Colon (tissue), 2 donors: ENCODE measurements around the gene LAMB1.
"Not testable (repeated sequence)": the region's sequence is repeated elsewhere in the genome, so short reads cannot be mapped to it uniquely, and the experiment has no call there.

Experiments
- FAIRE-seq: peaks from 2 replicates; lab custom pipeline; 2012; peaks lifted over from hg19 to GRCh38; lab: Jason Lieb, UNC
- donor health status: control.
- donor health status: control.

LAMB1 gene

DNA sequence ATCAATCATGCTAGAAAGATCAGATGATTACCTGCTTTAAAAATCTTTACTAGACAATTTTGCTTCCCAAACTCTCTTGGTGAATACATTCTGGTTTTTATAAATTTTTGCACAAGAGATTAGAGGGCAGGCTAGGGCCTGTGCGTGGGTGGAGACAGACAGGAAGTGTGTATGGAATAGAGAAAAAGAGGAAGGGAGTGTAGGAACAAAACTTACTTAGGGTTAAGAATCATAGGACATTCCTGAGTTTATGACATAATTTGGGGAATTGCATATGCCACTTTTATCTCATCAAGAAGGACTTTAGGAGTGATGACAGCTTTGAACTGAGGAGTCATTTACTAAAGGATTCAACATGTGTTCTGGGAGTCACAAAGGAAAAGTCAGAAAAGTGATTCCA is 31.3 kb downstream of the LAMB1 start:
- no peak for FAIRE-seq

DNA sequence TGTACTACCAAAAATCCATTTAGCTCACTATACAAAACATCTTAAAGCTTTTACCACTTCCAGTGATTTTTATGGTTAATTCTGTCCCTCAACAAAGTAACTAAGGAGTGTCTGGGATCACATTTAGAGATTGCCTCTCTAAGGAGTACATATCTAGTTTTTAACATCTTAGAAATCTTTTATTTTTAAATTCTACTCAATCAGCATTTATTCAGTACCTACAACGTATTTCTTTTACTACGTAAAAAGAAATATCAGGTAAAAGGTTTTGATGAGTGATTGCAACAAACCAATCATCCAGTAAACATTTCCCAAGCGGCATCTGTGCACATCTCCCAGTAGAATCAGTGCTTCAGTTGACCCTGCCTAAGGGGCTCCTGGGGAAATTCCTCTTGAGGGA is 31.9 kb downstream of the LAMB1 start:
- no peak for FAIRE-seq

DNA sequence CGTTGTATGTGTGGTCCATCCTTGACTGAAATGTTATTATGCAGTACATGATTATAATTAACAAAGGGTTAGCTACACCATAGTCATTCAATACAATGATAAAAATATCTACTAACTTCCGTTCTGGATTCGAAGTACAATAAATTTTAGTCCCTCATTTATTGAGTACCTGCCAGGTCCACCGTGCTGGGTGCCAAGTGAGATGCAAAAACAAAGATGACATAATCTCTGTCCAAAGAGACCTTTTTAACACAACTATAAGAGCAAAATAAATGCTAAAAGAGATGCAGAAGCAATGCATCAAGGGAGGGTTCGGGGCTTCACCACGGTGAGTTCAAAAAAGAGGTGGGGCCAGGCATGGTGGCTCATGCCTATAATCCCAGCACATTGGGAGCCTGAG is 33.1 kb downstream of the LAMB1 start:
- FAIRE-seq, result no peak

DNA sequence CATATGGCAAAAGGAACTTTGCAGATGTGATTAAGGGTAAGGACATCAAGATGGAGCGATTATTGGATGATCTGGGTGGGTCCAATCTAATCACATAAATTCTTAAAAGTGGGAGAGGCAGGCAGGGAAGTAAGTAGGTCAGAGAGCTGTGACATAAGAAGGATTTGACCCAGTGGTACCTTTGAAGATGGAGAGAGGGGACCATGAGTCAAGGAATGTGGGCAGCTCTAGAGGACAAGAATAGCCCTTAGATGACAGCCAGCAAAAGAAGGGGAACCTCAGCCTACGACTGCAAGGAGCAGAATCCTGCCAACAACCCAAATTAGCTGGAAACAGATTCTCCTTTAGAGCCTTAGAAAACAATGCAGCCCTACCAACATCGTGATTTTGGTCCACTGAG is 34.5 kb downstream of the LAMB1 start:
- FAIRE-seq, result no peak

DNA sequence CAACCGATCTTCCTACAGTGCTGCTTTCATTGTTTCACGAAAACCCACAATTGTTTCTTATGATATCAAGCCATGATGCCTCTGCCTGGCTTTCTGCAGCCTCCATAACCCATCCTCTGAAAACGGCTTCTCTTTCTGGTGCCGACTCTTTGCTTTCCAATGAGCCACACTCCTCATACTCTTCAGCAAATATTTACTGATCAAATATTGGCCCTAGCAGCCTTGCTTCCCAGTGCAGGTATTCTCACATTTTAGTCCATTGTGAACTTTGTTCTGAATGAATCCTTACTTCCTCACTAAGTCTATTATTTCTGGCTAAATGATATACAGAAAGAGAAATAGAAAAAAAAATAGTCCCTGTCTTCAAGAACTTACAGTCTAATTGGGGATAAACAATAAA is 35.5 kb downstream of the LAMB1 start:
- FAIRE-seq, result no peak

DNA sequence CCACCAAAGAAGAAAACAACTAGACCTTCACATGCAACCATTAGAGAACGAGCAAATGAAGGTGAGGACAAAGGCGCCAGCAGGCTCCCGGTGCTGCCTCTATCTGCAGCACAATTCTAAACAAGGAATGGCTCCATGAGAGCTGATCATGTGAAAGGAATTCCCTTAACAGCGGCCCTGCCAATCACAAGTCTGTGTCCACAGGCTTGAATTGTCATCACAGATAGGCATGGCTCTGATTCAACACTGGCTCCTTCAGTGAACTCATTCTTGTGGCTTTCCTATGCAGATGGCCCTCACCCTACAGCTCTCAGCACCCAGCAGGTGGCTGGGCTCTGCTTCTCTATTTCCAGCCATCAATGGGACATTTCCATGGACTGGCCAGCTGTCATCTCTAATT is 36.2 kb downstream of the LAMB1 start:
- no peak for FAIRE-seq

DNA sequence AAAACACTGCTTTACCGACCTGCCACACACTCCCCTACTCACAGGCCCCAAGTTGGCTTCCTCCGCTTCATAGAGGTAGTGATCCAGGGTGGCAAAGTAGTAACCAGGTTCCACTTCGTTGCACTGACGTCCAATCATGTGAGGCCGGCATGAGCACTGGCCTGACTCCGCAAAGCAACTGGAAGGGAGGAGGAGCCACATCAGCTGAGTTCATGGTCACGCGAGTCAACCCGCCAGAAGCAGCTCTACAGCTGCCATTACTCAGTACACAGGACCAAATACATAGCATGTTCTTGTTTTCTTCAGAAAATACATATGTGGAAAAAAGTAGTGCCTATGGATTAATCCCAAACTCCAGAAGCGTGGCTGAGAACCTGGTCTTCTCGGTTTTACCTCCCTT is 38.5 kb downstream of the LAMB1 start:
- no peak for FAIRE-seq

DNA sequence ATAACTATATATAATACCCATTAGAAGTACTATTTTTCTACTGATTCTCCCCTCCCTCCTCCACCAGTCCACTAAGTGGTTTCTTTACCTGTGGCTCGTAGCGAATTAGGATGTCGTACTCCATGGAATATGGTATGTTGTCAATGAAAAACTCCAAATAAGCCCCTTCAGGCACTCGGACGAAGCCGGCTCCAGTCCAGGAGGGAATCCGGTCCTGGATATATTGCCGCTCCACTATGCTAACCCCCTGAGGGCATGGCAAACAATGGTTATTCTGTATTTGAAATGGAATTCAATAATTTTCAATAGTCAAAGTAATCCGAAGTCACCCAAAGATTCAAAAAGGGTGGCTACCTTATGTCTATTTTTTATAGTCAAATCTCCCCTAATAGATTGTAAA is 40.1 kb downstream of the LAMB1 start:
- FAIRE-seq, result no peak

DNA sequence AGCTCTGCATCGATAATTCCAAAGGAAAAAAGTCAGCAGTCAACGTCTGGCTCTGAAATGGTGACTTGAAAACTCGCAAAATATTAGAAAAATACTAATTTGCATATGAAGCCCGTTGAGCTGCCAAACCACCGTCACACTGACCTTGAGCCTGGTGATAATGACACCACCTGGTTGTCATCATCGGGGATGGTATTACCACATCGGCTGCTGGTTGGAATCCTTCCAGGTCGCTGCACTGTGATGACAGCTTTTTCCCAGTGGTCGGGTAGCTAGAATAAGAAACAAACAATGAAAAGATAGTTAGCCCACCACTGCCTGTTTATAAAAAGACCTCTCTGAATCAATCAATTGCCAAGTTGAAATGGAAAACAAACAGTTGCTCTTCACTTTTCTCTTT is 41.6 kb downstream of the LAMB1 start:
- no peak for FAIRE-seq

DNA sequence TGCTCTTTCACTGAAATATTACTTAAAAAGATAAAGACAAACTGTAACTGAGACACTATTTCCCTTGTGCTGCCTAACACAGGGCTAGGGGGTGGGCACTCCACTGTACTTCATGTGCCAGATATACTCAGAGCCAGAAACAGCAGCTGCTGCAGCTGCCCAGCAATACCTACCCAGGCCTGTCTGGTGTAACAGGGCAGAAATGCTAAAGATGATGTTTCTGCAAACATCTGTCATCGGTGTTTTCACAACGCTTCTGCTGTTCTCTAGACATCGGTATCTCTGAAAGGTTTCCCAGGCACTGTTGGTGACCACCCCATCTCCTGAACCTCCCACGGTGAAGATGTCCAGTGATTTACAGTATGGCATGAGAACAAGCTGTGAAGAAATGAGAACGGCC is 42.7 kb downstream of the LAMB1 start:
- FAIRE-seq, result no peak

DNA sequence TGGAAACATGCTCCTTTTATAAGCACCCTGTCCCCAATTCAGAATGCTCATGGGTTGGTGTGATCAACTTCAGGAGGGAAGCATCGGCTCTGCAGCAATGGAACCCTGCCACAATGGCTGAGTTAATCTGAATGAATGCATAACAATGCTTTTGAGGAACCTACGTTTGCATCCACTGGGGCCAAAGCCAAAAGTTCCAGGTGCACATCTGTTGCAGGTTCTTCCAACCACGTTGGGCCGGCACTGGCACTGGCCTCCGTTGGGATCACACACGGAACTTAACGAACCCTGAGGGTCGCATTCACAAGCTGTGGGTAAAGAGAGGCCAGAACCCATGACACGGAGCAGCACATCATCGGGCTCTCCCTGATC is 43.4 kb downstream of the LAMB1 start:
- no peak for FAIRE-seq

DNA sequence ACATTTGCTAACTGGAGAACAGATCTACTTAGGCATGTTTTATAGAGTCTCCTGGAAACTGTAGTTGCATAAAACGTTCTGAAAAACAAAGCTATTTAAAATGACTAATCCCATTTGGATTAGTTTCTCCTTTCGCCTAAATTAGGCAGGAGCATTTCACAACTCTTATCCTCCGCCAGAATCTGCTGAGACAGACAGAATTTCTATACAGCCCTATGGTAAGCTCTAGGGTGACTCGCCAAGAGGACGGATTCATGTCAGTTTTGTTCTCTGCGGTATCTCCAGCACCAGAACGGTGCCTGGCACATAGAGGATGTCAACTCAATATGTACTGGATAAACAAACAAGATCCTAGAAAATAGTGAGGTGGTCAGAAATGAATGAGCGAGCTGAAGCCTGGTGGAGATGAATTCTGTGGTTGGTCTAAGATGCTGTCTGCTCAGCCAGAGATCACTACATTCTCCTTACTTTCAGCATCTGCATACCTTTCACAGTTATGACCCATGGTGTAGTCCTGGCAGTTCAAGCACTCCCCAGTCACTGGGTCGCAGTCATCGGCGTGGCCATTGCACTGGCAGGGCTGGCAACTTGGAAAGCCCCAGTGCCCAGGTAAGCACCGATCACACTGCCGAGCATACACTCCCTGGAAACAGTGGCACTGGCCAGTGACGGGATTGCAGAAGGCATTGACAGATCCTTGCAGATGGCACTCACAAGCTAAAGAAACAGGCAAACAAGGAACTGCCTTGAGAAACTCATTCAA is 44.0 kb downstream of the LAMB1 start:
- no peak for FAIRE-seq

DNA sequence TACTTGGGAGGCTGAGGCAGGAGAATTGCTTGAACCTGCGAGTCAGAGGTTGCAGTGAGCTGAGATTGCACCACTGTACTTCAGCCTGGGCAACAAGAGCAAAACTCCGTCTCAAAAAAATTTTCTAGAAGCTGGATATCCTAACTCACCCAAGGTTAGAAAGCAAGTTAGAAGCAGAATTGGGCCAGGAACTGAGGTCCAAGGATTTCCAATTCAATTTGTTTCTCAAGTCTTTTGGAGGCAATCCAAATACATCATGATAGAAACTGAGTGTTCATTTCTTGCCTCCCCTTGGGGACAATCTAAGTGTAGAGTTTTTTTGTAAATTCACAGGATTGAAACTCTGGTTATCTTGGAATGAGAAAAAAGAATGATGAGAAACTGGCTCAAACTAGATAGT is 45.5 kb downstream of the LAMB1 start:
- FAIRE-seq, result no peak

DNA sequence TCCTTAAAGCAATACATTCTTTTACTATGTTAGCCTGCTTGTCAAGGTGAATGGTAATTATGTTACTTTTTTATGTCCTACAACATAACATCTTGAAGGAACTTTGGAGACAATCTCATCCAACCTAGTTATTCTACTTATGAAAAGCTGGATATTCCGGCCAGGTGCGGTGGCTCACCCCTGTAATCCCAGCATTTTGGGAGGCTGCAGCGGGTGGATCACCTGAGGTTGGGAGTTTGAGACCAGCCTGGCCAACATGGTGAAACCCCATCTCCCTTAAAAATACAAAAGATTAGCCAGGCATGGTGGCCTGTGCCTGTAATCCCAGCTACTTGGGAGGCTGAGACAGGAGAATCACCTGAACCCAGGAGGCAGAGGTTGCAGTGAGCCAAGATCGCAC is 46.0 kb downstream of the LAMB1 start:
- not testable (repeated sequence) for FAIRE-seq

DNA sequence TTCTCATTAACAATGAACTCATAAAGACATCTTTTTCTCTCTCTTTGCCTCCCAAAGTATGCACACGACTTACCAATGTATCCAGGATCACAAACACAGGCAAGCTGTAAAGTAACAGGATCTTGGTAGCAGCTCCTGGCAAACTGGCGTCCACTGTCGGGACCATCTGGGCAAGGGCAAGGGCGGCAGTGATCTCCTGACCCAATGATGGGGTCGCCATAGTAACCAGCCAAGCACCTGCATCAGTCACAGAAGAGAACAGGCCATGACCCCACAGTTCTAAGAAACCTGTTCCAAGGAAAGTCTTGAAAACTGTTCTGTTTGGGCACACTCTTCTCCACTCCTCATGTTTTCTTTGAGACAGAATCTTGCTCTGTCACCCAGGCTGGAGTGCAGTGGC is 47.6 kb downstream of the LAMB1 start:
- no peak for FAIRE-seq

DNA sequence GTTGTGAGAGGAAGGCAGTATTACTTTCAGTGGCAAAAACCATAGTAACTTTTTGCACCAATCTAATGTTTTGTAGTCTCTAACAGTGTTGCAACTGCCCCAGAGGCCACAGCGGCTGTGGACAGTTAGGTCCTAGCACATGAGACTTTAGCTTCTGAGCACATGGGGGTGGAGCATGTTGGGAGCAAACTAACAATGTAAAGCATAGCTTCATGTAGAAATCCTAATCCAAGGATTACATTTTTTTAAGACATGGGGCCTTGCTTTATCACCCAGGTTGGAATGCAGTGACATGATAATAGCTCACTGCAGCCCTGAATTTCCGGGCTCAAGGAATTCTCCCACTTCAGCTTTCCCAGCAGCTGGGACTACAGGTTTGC is 49.0 kb downstream of the LAMB1 start:
- FAIRE-seq, result no peak

DNA sequence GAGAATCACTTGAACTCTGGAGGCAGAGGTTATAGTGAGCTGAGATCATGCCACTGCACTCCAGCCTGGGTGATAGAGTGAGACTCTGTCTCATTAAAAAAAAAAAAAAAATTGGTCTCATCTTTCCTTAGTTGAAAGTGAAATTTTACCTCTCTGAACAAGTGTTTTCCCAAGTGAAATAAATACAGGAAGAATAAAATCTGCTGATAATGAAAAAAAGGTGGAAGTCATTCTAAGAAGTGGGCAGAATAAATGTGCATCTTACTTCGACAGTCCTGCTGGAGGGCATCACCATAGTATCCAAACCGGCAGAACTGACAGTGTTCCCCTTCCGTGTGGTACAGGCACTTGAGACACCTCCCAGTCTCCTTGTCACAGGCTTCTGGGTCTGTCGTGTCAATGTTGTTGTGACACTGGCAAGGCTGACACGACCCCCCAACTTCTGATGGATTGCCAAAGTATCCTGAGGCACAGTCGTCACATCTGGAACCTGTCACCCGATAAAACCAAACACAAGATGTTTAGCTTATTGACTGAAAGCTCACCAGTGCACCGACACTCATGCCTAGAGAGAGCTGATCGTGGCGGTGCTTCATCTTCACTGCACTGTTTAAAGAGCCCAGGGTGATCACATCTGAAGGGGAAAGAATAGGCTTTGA is 49.6 kb downstream of the LAMB1 start:
- no peak for FAIRE-seq

DNA sequence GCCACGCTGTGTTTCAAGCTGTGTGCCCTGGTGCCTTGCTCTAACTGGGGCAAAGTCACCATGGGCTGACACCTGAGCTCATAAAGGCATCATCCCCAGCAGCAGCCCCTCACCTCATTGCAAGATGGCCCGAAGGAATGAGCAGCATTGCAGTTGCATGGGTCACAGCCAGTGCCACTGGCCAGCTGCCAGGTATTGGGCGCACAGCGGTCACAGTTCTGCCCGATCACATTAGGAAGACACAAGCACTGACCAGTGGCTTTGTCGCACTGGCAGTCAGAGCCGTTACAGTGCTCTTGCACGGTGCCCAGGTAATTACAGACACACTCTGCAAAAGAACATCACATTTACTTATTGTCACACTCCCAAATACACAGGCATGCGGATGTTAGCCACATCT is 51.1 kb downstream of the LAMB1 start:
- FAIRE-seq, result no peak

DNA sequence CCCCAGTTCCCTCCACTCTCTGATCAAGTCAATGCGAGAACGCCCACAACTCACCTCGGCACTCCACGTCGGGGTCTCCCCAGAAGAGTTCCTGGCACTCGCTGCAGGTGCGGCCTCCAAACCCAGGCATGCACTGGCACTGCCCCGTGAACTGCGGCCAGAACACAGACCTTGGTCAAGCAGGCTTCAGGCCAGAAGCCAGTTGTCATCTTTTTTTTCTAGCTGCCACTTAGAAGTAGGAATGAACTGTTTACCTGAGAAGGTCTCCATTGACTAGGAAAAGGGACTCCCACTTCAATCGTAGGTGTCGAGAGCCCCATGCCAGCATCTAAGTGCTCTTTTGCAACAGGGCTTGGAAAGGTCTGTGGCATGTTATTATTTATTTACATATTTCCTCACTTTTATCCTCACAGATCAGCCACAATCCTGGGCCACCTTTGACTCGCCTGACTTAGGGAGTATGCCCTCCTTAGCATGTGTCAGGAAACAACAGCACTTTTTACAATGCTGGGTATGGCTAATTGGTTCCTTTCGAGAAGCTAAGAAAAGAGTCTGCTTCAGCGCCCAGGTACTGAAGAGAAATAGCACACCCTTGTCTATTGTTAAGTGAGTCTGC is 51.7 kb downstream of the LAMB1 start:
- FAIRE-seq, result no peak

DNA sequence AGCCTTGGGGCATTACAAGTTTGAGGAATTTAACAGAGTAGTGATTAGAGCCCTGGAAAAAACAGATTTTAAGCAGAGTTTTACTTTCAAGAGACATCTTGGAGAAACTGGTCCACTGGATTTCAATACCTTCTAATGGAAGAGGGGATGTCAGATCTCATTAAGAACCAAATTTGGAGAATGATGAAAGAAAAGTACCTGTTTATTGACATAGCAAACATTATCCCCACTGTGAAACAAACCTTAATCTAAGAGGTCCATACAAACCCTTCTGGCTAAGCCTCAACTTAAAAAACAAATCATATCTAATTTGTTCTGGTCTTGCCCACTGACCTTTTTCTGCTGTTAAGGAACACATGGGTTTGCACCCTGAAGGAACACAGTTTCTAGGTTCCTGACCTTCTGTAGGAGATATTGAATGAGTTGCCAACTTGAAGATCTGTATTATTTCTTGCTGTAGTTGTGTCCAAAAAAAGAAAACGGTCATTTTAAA is 53.5 kb downstream of the LAMB1 start:
- FAIRE-seq, result no peak

DNA sequence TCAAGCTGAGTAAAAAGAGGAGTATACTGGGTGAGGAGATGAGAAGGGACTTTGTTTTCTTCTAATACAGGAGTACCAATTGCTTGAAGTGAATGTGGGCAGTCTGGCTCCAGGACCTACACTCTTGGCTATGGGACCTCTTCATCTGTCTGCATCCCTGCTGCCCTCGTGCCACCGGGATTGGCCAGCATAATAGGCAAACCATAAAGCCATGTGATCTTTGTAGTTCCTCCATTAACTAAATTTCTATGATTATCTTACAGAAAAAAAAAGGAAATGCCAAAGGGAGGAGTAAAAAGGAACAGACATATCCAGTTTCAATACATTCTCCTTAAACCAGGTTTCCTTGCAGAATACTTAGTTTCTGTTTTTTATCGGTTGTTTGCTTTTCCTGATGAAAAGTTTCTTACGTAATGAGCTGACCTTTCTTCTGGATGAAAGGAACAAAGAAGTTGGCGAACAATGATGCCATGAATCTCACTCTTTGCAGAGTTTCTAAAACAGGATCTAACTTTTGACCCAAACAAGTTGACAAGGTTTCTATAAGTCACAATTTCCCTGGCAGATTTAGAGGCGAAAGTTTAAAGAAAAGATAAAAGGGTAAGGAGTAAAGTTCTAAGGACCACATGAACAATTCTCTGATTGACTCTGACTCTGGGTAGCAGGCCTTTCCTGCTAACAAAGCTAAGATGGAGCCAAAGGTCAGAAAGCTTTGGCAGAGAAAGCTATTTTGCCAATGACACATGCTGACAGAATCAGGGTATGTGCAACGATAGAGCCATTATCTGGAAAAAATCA is 54.1 kb downstream of the LAMB1 start:
- FAIRE-seq, result no peak

DNA sequence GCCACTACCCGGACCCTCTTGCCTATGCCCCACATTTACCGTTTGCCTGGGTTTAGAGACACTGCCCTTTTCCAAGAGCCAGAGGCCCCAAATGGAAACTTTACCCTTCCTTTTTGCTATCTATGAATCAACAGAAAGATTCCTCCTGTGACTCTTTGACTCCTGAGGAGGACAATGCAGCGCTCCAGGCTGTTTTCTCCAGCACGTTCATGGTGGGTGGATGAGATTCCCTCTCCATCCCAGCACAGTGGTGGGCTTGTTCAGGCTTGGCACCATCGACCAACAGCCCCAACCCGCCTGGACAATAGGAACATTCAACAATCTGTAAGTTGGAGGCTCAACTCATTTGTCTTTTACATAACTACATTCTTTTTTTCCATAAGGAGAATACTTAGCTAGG is 56.1 kb downstream of the LAMB1 start:
- FAIRE-seq, result no peak

DNA sequence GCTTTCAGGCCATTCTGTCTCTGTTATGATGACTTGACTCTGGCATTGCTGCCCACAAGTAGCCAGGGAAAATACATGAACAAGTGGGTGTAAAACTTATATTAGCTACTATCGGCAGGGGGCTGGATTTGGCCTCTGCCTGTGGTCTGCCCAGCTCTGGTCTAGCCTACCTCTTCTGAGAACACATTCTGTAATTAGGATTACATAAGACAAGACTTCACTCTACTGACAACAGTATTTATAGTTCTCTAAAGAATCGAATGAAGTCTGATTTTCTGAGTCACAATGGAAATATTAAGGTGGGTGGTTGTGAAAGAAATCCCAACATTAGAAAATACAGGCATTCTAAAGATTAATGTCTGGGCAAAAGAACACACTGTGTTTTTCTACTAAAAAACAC is 56.5 kb downstream of the LAMB1 start:
- no peak for FAIRE-seq
